DMS79 treated with DMSO at 0.1 percent for 48 hours (cell line): Measurements from ENCODE around the gene SNX22.

Source experiments
- DNase-seq: peaks from one replicate; lab custom pipeline; 2025; lab: John Stamatoyannopoulos, UW

The SNX22 gene

GRCh38 chr15:64134345-64134829 lies 17.1 kb upstream of the SNX22 start:
- peak; percentile 68 for DNase-seq

GRCh38 chr15:64136347-64136746 lies 15.2 kb upstream of the SNX22 start:
- DNase-seq: no peak

GRCh38 chr15:64137226-64137833 lies 14.2 kb upstream of the SNX22 start:
- DNase-seq: no peak

GRCh38 chr15:64138331-64138941 lies 13.1 kb upstream of the SNX22 start:
- no peak for DNase-seq

- DNase-seq: no peak
Observed at GRCh38 chr15:64141798-64142512, 9.6 kb upstream of the SNX22 start.

GRCh38 chr15:64143276-64143675 lies 8.3 kb upstream of the SNX22 start:
- DNase-seq: no peak

GRCh38 chr15:64144192-64144564 lies 7.4 kb upstream of the SNX22 start:
- DNase-seq: no peak

- DNase-seq: no peak
Observed at GRCh38 chr15:64144565-64145281, 6.8 kb upstream of the SNX22 start.

- no peak for DNase-seq
Observed at GRCh38 chr15:64146041-64146440, 5.5 kb upstream of the SNX22 start.

GRCh38 chr15:64146520-64146884 lies 5.0 kb upstream of the SNX22 start:
- no peak for DNase-seq

GRCh38 chr15:64146885-64147681 lies 4.4 kb upstream of the SNX22 start:
- DNase-seq: no peak

GRCh38 chr15:64148168-64148567 lies 3.4 kb upstream of the SNX22 start:
- DNase-seq: no peak

GRCh38 chr15:64148581-64148980 lies 3.0 kb upstream of the SNX22 start:
- DNase-seq: no peak

GRCh38 chr15:64149424-64149823 lies 2.1 kb upstream of the SNX22 start:
- no peak for DNase-seq

- DNase-seq: no peak
Observed at GRCh38 chr15:64149893-64150578, 1.5 kb upstream of the SNX22 start.

- peak; percentile 29 for DNase-seq
Observed at GRCh38 chr15:64152507-64153387, 1.2 kb downstream of the SNX22 start.

GRCh38 chr15:64153480-64154367 lies 2.2 kb downstream of the SNX22 start:
- DNase-seq: peak; percentile 51

GRCh38 chr15:64155802-64156651 lies 4.5 kb downstream of the SNX22 start:
- DNase-seq: no peak
